Measurements from ENCODE around the gene HS1BP3.

Gene HS1BP3

GRCh38 chr2:20632446-20632990, 18.4 kb downstream of the HS1BP3 start:
- DNase-seq (ENCODE audit: low read depth in 2 of 2, low spot score in 1 of 2) = no peak

- DNase-seq (ENCODE audit: low read depth in 2 of 2, low spot score in 1 of 2) = no peak
These were observed 19.1 kb downstream of the HS1BP3 start for GRCh38 chr2:20631617-20632307.

- no peak for DNase-seq (ENCODE audit: low read depth in 2 of 2, low spot score in 1 of 2)
These were observed 19.9 kb downstream of the HS1BP3 start for GRCh38 chr2:20630967-20631366.

- DNase-seq (ENCODE audit: low read depth in 2 of 2, low spot score in 1 of 2) = no peak
These were observed 21.2 kb downstream of the HS1BP3 start for GRCh38 chr2:20629581-20630171.

- no peak for DNase-seq (ENCODE audit: low read depth in 2 of 2, low spot score in 1 of 2)
These were observed 21.7 kb downstream of the HS1BP3 start for GRCh38 chr2:20629181-20629580.

- no peak for DNase-seq (ENCODE audit: low read depth in 2 of 2, low spot score in 1 of 2)
These were observed 23.1 kb downstream of the HS1BP3 start for GRCh38 chr2:20627712-20628380.

GRCh38 chr2:20626698-20627513, 24.0 kb downstream of the HS1BP3 start:
- no peak for DNase-seq (ENCODE audit: low read depth in 2 of 2, low spot score in 1 of 2)

- no peak for DNase-seq (ENCODE audit: low read depth in 2 of 2, low spot score in 1 of 2)
These were observed 24.6 kb downstream of the HS1BP3 start for GRCh38 chr2:20626392-20626697.

GRCh38 chr2:20625491-20626391, 25.2 kb downstream of the HS1BP3 start:
- DNase-seq (ENCODE audit: low read depth in 2 of 2, low spot score in 1 of 2) = no peak

- no peak for DNase-seq (ENCODE audit: low read depth in 2 of 2, low spot score in 1 of 2)
These were observed 25.9 kb downstream of the HS1BP3 start for GRCh38 chr2:20624884-20625485.

GRCh38 chr2:20624156-20624883, 26.6 kb downstream of the HS1BP3 start:
- DNase-seq (ENCODE audit: low read depth in 2 of 2, low spot score in 1 of 2) = no peak

- no peak for DNase-seq (ENCODE audit: low read depth in 2 of 2, low spot score in 1 of 2)
These were observed 27.1 kb downstream of the HS1BP3 start for GRCh38 chr2:20623741-20624155.

GRCh38 chr2:20623241-20623640, 27.7 kb downstream of the HS1BP3 start:
- DNase-seq (ENCODE audit: low read depth in 2 of 2, low spot score in 1 of 2) = no peak

GRCh38 chr2:20622731-20623130, 28.2 kb downstream of the HS1BP3 start:
- no peak for DNase-seq (ENCODE audit: low read depth in 2 of 2, low spot score in 1 of 2)

- DNase-seq (ENCODE audit: low read depth in 2 of 2, low spot score in 1 of 2) = no peak
These were observed 28.6 kb downstream of the HS1BP3 start for GRCh38 chr2:20622296-20622686.

- no peak for DNase-seq (ENCODE audit: low read depth in 2 of 2, low spot score in 1 of 2)
These were observed 29.3 kb downstream of the HS1BP3 start for GRCh38 chr2:20621366-20622295.

- no peak for DNase-seq (ENCODE audit: low read depth in 2 of 2, low spot score in 1 of 2)
These were observed 30.1 kb downstream of the HS1BP3 start for GRCh38 chr2:20620696-20621365.

- DNase-seq (ENCODE audit: low read depth in 2 of 2, low spot score in 1 of 2) = no peak
These were observed 30.6 kb downstream of the HS1BP3 start for GRCh38 chr2:20620271-20620681.

Data from stimulated activated CD8-positive, alpha-beta memory T cell treated with anti-CD3 and anti-CD28 coated beads, Interleukin-4, amount 100 ng/mL, for 4 hours (primary cell).